H1 (cell line): ENCODE data around the gene PRRG3. TPM values are rescaled to one million over a fixed set of nuclear protein-coding genes. Genes with fewer than 3 reads are reported as not detected.

Experiments
- CTCF ChIA-PET: fragments of 300-600 bp; sonication (Branson Sonifier 250); formaldehyde crosslinking; loops from one replicate; lab custom pipeline; 2021; ENCODE audit not compliant: partially characterized antibody; lab: Charles Lee
- POLR2A ChIA-PET: fragments of 300-600 bp; sonication (Branson Sonifier 250); formaldehyde crosslinking; loops from one replicate; lab custom pipeline; 2021; ENCODE audit warnings: inconsistent platforms; ENCODE audit not compliant: partially characterized antibody; lab: Charles Lee
- DNase-seq, 2 experiments: peaks; one replicate each; pipeline versions ENCODE4 v3.0.0 to v3.0.0-alpha.2; 2010 to 2022; ENCODE audit warnings: low spot score in 2 of 2, low read depth in 1 of 2, mixed read lengths in 1 of 2
- FAIRE-seq: peaks from 2 replicates; lab custom pipeline; 2011; peaks lifted over from hg19 to GRCh38; lab: Jason Lieb, UNC
- H2AFZ ChIP-seq: 2 replicates; pipeline ENCODE4 v1.8.1; 2012; ENCODE audit warnings: low read length, inconsistent platforms
- H2AK5ac ChIP-seq: 2 replicates; pipeline ENCODE4 v1.6.1; 2013; ENCODE audit warnings: low read depth, low read length
- H2BK120ac ChIP-seq: replicated peaks from 2 replicates; pipeline ENCODE3; 2013; ENCODE audit warnings: low read depth, low read length, inconsistent platforms
- H2BK12ac ChIP-seq: 2 replicates; pipeline ENCODE4 v1.6.1; 2013; ENCODE audit warnings: low read depth, low read length
- H2BK15ac ChIP-seq: 2 replicates; pipeline ENCODE4 v1.6.1; 2013; ENCODE audit warnings: low read length
- H2BK20ac ChIP-seq: 2 replicates; pipeline ENCODE4 v1.6.1; 2013; ENCODE audit warnings: low read length
- H2BK5ac ChIP-seq: 2 replicates; pipeline ENCODE4 v1.6.1; 2013; ENCODE audit warnings: low read depth, low read length
- H3K14ac ChIP-seq: 2 replicates; pipeline ENCODE4 v1.6.1; 2013; ENCODE audit warnings: inconsistent platforms; ENCODE audit not compliant: insufficient read length
- H3K18ac ChIP-seq: 2 replicates; pipeline ENCODE4 v1.6.1; 2013; ENCODE audit warnings: low read length; ENCODE audit errors: extremely low read depth
- H3K23ac ChIP-seq: 2 replicates; pipeline ENCODE4 v1.6.1; 2013; ENCODE audit warnings: inconsistent platforms; ENCODE audit not compliant: insufficient read length
- H3K23me2 ChIP-seq: 2 replicates; pipeline ENCODE4 v1.6.1; 2013; ENCODE audit warnings: low read depth, low read length
- H3K27ac ChIP-seq: 2 replicates; pipeline ENCODE4 v1.6.1; 2011; ENCODE audit warnings: low read depth, low read length, inconsistent platforms
- H3K27me3 ChIP-seq, 4 experiments: replicated peaks in 1 of 4; 1 replicate in 1 of 4; 2 replicates in 3 of 4; pipeline versions ENCODE4 v1.6.1 to v1.8.1; 2011 to 2013; ENCODE audit warnings: low read length in 3 of 4, mild to moderate bottlenecking in 3 of 4, inconsistent platforms in 2 of 4, mixed read lengths in 2 of 4, moderate library complexity in 1 of 4; ENCODE audit not compliant: control insufficient read depth in 3 of 4, insufficient read depth in 3 of 4; ENCODE audit errors: extremely low read depth in 1 of 4
- H3K36me3 ChIP-seq, 4 experiments: 2 replicates each; pipeline versions ENCODE4 v1.6.1 to v1.8.1; 2011 to 2013; ENCODE audit warnings: mild to moderate bottlenecking in 4 of 4, low read length in 3 of 4, moderate library complexity in 2 of 4, control low read depth in 1 of 4, inconsistent platforms in 1 of 4; ENCODE audit not compliant: insufficient read depth in 4 of 4, control insufficient read depth in 2 of 4
- H3K4ac ChIP-seq: replicated peaks from 2 replicates; pipeline ENCODE3; 2013; ENCODE audit warnings: low read length, low read depth, mixed read lengths, inconsistent platforms; ENCODE audit not compliant: insufficient read length
- H3K4me1 ChIP-seq, 4 experiments: replicated peaks in 1 of 4; 1 replicate in 1 of 4; 2 replicates in 3 of 4; pipeline versions ENCODE4 v1.6.1 to v1.8.1; 2011 to 2013; ENCODE audit warnings: low read length in 3 of 4, inconsistent platforms in 2 of 4, mixed read lengths in 1 of 4; ENCODE audit not compliant: insufficient read depth in 4 of 4, control insufficient read depth in 3 of 4
- H3K4me2 ChIP-seq, 2 experiments: 2 replicates each; pipeline versions ENCODE4 v1.6.1 to v1.8.1; 2011 to 2013; ENCODE audit warnings: low read depth in 2 of 2, low read length in 2 of 2, control low read depth in 1 of 2, inconsistent platforms in 1 of 2, mild to moderate bottlenecking in 1 of 2; ENCODE audit not compliant: insufficient read depth in 1 of 2
- H3K4me3 ChIP-seq, 4 experiments: fragments of 200-600, 300-600 bp in 1 of 4; sonication (generic), shearing (Covaris generic), sonication (Bioruptor Twin) in 1 of 4; 2 replicates each; pipeline versions ENCODE4 v1.5.1 to v1.8.1; 2011 to 2016; ENCODE audit warnings: low read length in 4 of 4, low read depth in 3 of 4, control low read depth in 2 of 4, inconsistent platforms in 2 of 4, mild to moderate bottlenecking in 2 of 4, mixed read lengths in 1 of 4, moderate library complexity in 1 of 4; ENCODE audit not compliant: insufficient read depth in 2 of 4; ENCODE audit errors: extremely low read depth in 1 of 4
- H3K56ac ChIP-seq: replicated peaks from 2 replicates; pipeline ENCODE3; 2013; ENCODE audit warnings: low read depth, mild to moderate bottlenecking, mixed read lengths, low read length, inconsistent platforms; ENCODE audit not compliant: insufficient read length
- H3K79me1 ChIP-seq: 2 replicates; pipeline ENCODE4 v1.6.1; 2013; ENCODE audit warnings: low read depth, low read length, control low read depth
- H3K79me2 ChIP-seq, 2 experiments: 2 replicates each; pipeline versions ENCODE4 v1.6.1 to v1.8.1; 2012 to 2013; ENCODE audit warnings: low read length in 2 of 2, mild to moderate bottlenecking in 2 of 2, inconsistent platforms in 1 of 2; ENCODE audit not compliant: insufficient read depth in 2 of 2, control insufficient read depth in 1 of 2
- H3K9ac ChIP-seq, 4 experiments: replicated peaks in 1 of 4; 1 replicate in 1 of 4; 2 replicates in 3 of 4; pipeline versions ENCODE4 v1.6.1 to v1.8.1; 2011 to 2013; ENCODE audit warnings: low read depth in 3 of 4, low read length in 3 of 4, control low read depth in 2 of 4, mild to moderate bottlenecking in 2 of 4, moderate library complexity in 2 of 4, inconsistent platforms in 1 of 4; ENCODE audit errors: extremely low read depth in 1 of 4
- H3K9me3 ChIP-seq, 2 experiments: 2 replicates each; pipeline versions ENCODE4 v1.6.1 to v1.8.1; 2012 to 2013; ENCODE audit warnings: mild to moderate bottlenecking in 2 of 2, moderate library complexity in 2 of 2, control low read depth in 1 of 2, inconsistent platforms in 1 of 2, low read depth in 1 of 2, low read length in 1 of 2, mixed read lengths in 1 of 2; ENCODE audit not compliant: insufficient read depth in 2 of 2
- H4K20me1 ChIP-seq, 2 experiments: replicated peaks in 1 of 2; 2 replicates each; pipeline versions ENCODE3 to v1.8.1; 2011 to 2013; ENCODE audit warnings: inconsistent platforms in 2 of 2, low read length in 2 of 2, mild to moderate bottlenecking in 1 of 2; ENCODE audit not compliant: insufficient read depth in 2 of 2, control insufficient read depth in 1 of 2
- H4K5ac ChIP-seq: 2 replicates; pipeline ENCODE4 v1.6.1; 2013; ENCODE audit warnings: low read length, low read depth, mixed read lengths, inconsistent platforms; ENCODE audit not compliant: insufficient read length
- H4K8ac ChIP-seq: 2 replicates; pipeline ENCODE4 v1.8.0; 2013; ENCODE audit warnings: mild to moderate bottlenecking, moderate library complexity, low read length, inconsistent platforms; ENCODE audit not compliant: insufficient read depth; ENCODE audit errors: extremely low read depth
- H4K91ac ChIP-seq: replicated peaks from 2 replicates; pipeline ENCODE3; 2013; ENCODE audit warnings: low read length, mixed read lengths, inconsistent platforms; ENCODE audit not compliant: insufficient read length
- BCL11A ChIP-seq, 2 experiments: IDR thresholded peaks; one replicate each; pipeline ENCODE4 v1.6.1; 2011; ENCODE audit warnings: low read depth in 2 of 2, low read length in 2 of 2, mild to moderate bottlenecking in 2 of 2
- BRCA1 ChIP-seq: IDR thresholded peaks from 2 replicates; pipeline ENCODE4 v1.6.1; 2012; ENCODE audit warnings: low read depth, low read length, improper control_type of control experiment
- CBX5 ChIP-seq: fragments of 300-800, 300-1000 bp; sonication (generic); IDR thresholded peaks from 2 replicates; pipeline ENCODE4 v1.7.1; 2016; ENCODE audit warnings: antibody characterized with exemption, low read length, low read depth
- CTCF ChIP-seq, 3 experiments: IDR thresholded peaks; 1 replicate in 2 of 3; 2 replicates in 1 of 3; pipeline versions ENCODE4 v1.5.1 to v1.6.1; 2011; ENCODE audit warnings: low read length in 3 of 3, mild to moderate bottlenecking in 3 of 3, inconsistent platforms in 2 of 3, low read depth in 1 of 3, moderate library complexity in 1 of 3; ENCODE audit not compliant: insufficient read depth in 1 of 3; ENCODE audit errors: control extremely low read depth in 1 of 3
- FOSL1 ChIP-seq: IDR thresholded peaks from 2 replicates; pipeline ENCODE4 v1.6.1; 2011; ENCODE audit warnings: mild to moderate bottlenecking, low read depth, low read length, moderate library complexity; ENCODE audit not compliant: insufficient read depth
- MAFK ChIP-seq: IDR thresholded peaks from 2 replicates; pipeline ENCODE4 v1.6.1; 2012; ENCODE audit warnings: low read depth, mild to moderate bottlenecking, improper control_type of control experiment, low read length
- NRF1 ChIP-seq: IDR thresholded peaks from 2 replicates; pipeline ENCODE4 v1.6.1; 2011; ENCODE audit warnings: mild to moderate bottlenecking, low read depth, low read length, improper control_type of control experiment
- PHF8 ChIP-seq: fragments of 200-600 bp; sonication (generic); conservative IDR thresholded peaks from 2 replicates; pipeline ENCODE4 v1.7.1; 2012; ENCODE audit warnings: low read depth, mild to moderate bottlenecking, inconsistent platforms, low read length, moderate library complexity
- RBBP5 ChIP-seq: IDR thresholded peaks from 2 replicates; pipeline ENCODE4 v1.7.1; 2012; ENCODE audit warnings: low read depth, mild to moderate bottlenecking, inconsistent platforms, low read length, moderate library complexity, borderline replicate concordance
- SIRT6 ChIP-seq: IDR thresholded peaks from one replicate; pipeline ENCODE4 v1.7.1; 2012; ENCODE audit warnings: low read length, inconsistent platforms
- SIX5 ChIP-seq: IDR thresholded peaks from 2 replicates; pipeline ENCODE4 v1.6.1; 2011; ENCODE audit warnings: mild to moderate bottlenecking, low read depth, low read length
- SRF ChIP-seq: IDR thresholded peaks from 2 replicates; pipeline ENCODE4 v1.6.1; 2011; ENCODE audit warnings: mild to moderate bottlenecking, low read depth, low read length, moderate library complexity
- TAF7 ChIP-seq: optimal IDR thresholded peaks from 2 replicates; pipeline ENCODE3; 2011; ENCODE audit warnings: low read depth, mild to moderate bottlenecking, inconsistent platforms, low read length, moderate library complexity, borderline replicate concordance
- WGBS, 2 experiments: shearing (Covaris generic) in 1 of 2; methylation state at CpG; one replicate each; pipeline versions ENCODE4 v1.1.6 to v1.1.7; 2013 to 2015; ENCODE audit warnings: low lambda C conversion rate in 2 of 2, mixed read lengths in 2 of 2, inconsistent platforms in 1 of 2, low coverage in 1 of 2, missing lambda C conversion rate in 1 of 2; ENCODE audit not compliant: insufficient replicate concordance in 2 of 2, insufficient coverage in 1 of 2, insufficient read length in 1 of 2; ENCODE audit errors: extremely low coverage in 1 of 2, missing lambda C conversion rate in 1 of 2; 5-methylcytosine and 5-hydroxymethylcytosine counted together
- polyA plus RNA-seq, 7 experiments: library from polyadenylated mRNA; depleted of rRNA in 3 of 7; stranded (reverse) in 5 of 7; unstranded in 2 of 7; fragments of >200 nt in 5 of 7; fragments of 200-250 nt in 2 of 7; gene quantifications; 1 replicate in 5 of 7; 2 replicates in 1 of 7; 4 replicates in 1 of 7; pipeline versions ENCODE4 v1.2.1 to v1.2.3, GENCODE V29; 2011 to 2013; ENCODE audit warnings: missing spikeins in 2 of 7, mixed read lengths in 2 of 7
- total RNA-seq: library from RNA; stranded (reverse); fragmentation: NEBNext Ultra II Directional; extraction: Animal tissue kit (Norgen Biotek cat#: 25700); gene quantifications from 2 replicates; pipeline ENCODE4 v1.2.1, GENCODE V29; 2021

PRRG3 gene
- total and polyA plus RNA-seq, 2 of the 8 experiments (the other 6 are each of a cell fraction or from before 2014, with no cell fraction given): 4.2 to 5.4 TPM

- no peak overlapping the region for H4K8ac ChIP-seq
- no peak overlapping the region for H4K91ac ChIP-seq
- no peak overlapping the region for H2BK12ac ChIP-seq
- no peaks in the 10 kb centered on the region for H3K9me3 ChIP-seq
- no peak overlapping the region for H3K4me3 ChIP-seq
- no peaks in the 10 kb centered on the region for H3K23me2 ChIP-seq
- no peak overlapping the region for H3K18ac ChIP-seq
- no peak overlapping the region for H3K9ac ChIP-seq
- no peak overlapping the region for H3K14ac ChIP-seq
- no peaks in the 10 kb centered on the region for H3K36me3 ChIP-seq
- H3K56ac ChIP-seq: no peak overlapping the region
- H3K4me1 ChIP-seq: no peaks in the 10 kb centered on the region
- H4K20me1 ChIP-seq: no peaks in the 10 kb centered on the region
- H3K27me3 ChIP-seq: no peaks in the 10 kb centered on the region
- DNase-seq (no peak), FAIRE-seq (no peak)
- no peak overlapping the region for H2BK20ac ChIP-seq
- H2BK5ac ChIP-seq: no peak overlapping the region
- H3K27ac ChIP-seq: no peak overlapping the region
- no peak overlapping the region for H3K4ac ChIP-seq
- no peaks in the 10 kb centered on the region for H3K79me1 ChIP-seq
- ChIA-PET POLR2A (no interaction called here), CTCF (interaction anchor here (1.2 kb wide), 1 partner anchor 17 kb away, joined by 5 read pairs; no protein-coding TSS in a partner anchor)
- H2BK120ac ChIP-seq: no peak overlapping the region
- no peak overlapping the region for H2BK15ac ChIP-seq
- no peak overlapping the region for H3K23ac ChIP-seq
- 100% methylated on average over 2 of the region's 6 CpGs; no CpG with 5 or more reads in 1 of the 2 experiments for WGBS, 2 experiments
- no peak overlapping the region for H2AK5ac ChIP-seq
- no peaks in the 10 kb centered on the region for H3K79me2 ChIP-seq
- no peak overlapping the region for H2AFZ ChIP-seq
- no peak overlapping the region for H3K4me2 ChIP-seq
- H4K5ac ChIP-seq: no peak overlapping the region
- TF ChIP-seq CTCF (IDR thresholded peaks at IDR 0.05; ENCODE audit: control extremely low read depth in 1 of 3, insufficient read depth in 1 of 3, low read depth in 1 of 3, low read length in 3 of 3): no peak
- no peak for TF ChIP-seq CBX5
- no peak for TF ChIP-seq PHF8
- no peak for TF ChIP-seq SIRT6
- no peak for TF ChIP-seq BCL11A (IDR thresholded peaks at IDR 0.05; ENCODE audit: low read depth in 2 of 2, low read length in 2 of 2)
- TF ChIP-seq SIX5: no peak
- no peak for TF ChIP-seq FOSL1
- no peak for TF ChIP-seq TAF7
- no peak for TF ChIP-seq MAFK
- TF ChIP-seq BRCA1: no peak
- no peak for TF ChIP-seq NRF1
- no peak for TF ChIP-seq RBBP5
- TF ChIP-seq SRF: no peak
Measured at GRCh38 chrX:151736685-151737084, 41.4 kb downstream of the PRRG3 start.
